GM18526 (cell line): ENCODE data around the gene AQP2.

Experiments
- POLR2A ChIP-seq: IDR thresholded peaks from 3 replicates; pipeline ENCODE4 v1.6.1; 2011; ENCODE audit not compliant: insufficient read length; ENCODE audit errors: extremely low read depth

Gene AQP2

GRCh38 chr12:49912345-49913255 lies 37.9 kb upstream of the AQP2 start:
- no peak for TF ChIP-seq POLR2A

- TF ChIP-seq POLR2A, result no peak
Observed at GRCh38 chr12:49916129-49916919, 34.2 kb upstream of the AQP2 start.

GRCh38 chr12:49917166-49917787 lies 33.3 kb upstream of the AQP2 start:
- no peak for TF ChIP-seq POLR2A

- TF ChIP-seq POLR2A, result no peak
Observed at GRCh38 chr12:49917788-49918173, 32.8 kb upstream of the AQP2 start.

- TF ChIP-seq POLR2A, result no peak
Observed at GRCh38 chr12:49920241-49920914, 30.2 kb upstream of the AQP2 start.

GRCh38 chr12:49920915-49921286 lies 29.6 kb upstream of the AQP2 start:
- no peak for TF ChIP-seq POLR2A

GRCh38 chr12:49921299-49921698 lies 29.2 kb upstream of the AQP2 start:
- TF ChIP-seq POLR2A, result no peak

- TF ChIP-seq POLR2A, result no peak
Observed at GRCh38 chr12:49921936-49922335, 28.6 kb upstream of the AQP2 start.

GRCh38 chr12:49922349-49923034 lies 28.0 kb upstream of the AQP2 start:
- TF ChIP-seq POLR2A, result no peak

- TF ChIP-seq POLR2A, result no peak
Observed at GRCh38 chr12:49923035-49923644, 27.4 kb upstream of the AQP2 start.

- TF ChIP-seq POLR2A, result no peak
Observed at GRCh38 chr12:49923880-49924556, 26.5 kb upstream of the AQP2 start.

- no peak for TF ChIP-seq POLR2A
Observed at GRCh38 chr12:49924628-49925246, 25.8 kb upstream of the AQP2 start.
